ENCODE measurements around the gene PITX3.

The PITX3 gene

GRCh38 chr10:102241444-102242117 is at the start of gene PITX3:
PITX3 (minus strand) TSS chr10:102241512; CDS start chr10:102232080, 9,432 bp downstream.
- peak; percentile 65 for ATAC-seq
- Mint-ChIP-seq H3K4me3 (peak within 1 kb of the TSS; percentile 84 to 86), H3K4me1 (peaks cover 33% of the 10 kb centered on the region), H3K27ac (no peak within 1 kb of the TSS), H3K27me3 (peaks cover 59% of the 10 kb centered on the region), H3K9me3 (no peaks in the 10 kb centered on the region)
- peak; percentile 91 to 92 for DNase-seq

DNA sequence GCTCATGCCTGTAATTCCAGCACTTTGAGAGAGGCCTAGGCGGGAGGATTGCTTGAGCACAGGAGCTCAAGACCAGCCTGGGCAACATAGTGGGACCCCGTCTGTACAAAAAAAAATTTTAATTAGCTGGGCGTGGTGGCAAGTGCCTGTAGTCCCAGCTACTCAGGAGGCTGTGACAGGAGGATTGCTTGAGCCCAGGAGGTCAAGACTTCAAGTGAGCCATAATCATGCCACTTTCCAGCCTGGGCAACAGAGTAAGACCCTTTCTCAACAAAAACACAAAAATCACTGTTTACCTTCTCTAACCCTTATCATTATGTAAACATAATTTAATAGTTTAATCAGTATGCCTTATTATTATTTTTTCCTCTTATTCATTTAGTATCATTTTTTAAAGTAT is 48.5 kb upstream of the PITX3 start:
- DNase-seq (no peak), ATAC-seq (no peak)
- Mint-ChIP-seq H3K27me3 (no peaks in the 10 kb centered on the region), H3K4me1 (peaks cover 39% of the 10 kb centered on the region), H3K4me3 (no peak overlapping the region), H3K27ac (no peak overlapping the region), H3K9me3 (no peaks in the 10 kb centered on the region)

DNA sequence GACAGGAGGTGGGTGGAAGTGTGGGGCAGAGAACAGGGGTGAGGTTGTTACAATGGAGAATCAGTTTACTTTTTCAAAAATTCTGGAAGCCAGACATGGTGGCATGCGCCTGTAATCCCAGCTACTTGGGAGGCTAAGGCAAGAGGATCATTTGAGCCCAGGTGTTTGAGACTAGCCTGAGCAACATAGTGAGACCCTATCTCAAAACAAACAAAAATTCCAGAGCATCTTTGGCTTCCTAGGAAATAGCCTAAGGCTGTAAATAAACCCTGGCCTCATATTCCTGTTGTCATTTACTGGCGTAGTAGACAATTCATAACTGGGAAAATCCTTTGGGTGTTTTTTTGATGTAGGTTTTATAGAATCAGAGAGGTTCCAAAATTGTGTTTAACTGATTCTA is 48.0 kb upstream of the PITX3 start:
- no peaks in the 10 kb centered on the region for H3K9me3 Mint-ChIP-seq
- ATAC-seq: no peak
- H3K4me1 Mint-ChIP-seq: peaks cover 44% of the 10 kb centered on the region

DNA sequence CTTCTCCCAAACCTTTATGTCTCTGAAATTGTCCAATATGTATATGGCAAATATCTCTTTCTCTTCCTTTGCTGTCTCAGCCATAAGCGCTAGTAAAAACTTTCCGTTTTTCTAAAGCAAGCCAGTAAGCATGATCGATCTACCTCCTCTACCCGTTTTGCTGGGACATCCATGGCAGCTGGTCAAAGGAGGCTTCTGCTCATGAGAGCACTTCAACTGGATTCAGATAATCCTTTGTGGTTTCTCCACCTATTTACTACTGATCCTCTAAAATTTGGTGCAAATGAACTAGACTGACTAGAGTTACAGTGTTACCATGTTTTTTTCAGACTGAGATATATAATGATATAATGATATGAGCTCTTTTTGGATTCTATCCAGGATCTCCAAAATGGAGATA is 46.7 kb upstream of the PITX3 start:
- ATAC-seq (no peak), DNase-seq (no peak)
- H3K27ac Mint-ChIP-seq: peak overlapping the region in 1 of 2 donors; percentile 64
- H3K9me3 Mint-ChIP-seq: no peaks in the 10 kb centered on the region
- H3K4me3 Mint-ChIP-seq: no peak overlapping the region
- H3K4me1 Mint-ChIP-seq: peaks cover 58% of the 10 kb centered on the region
- H3K27me3 Mint-ChIP-seq: no peaks in the 10 kb centered on the region

More for the DNA sequence above, 48.0 kb upstream of the PITX3 start:
- no peak overlapping the region for H3K27ac Mint-ChIP-seq
- no peak overlapping the region for H3K4me3 Mint-ChIP-seq
- DNase-seq: no peak
- no peaks in the 10 kb centered on the region for H3K27me3 Mint-ChIP-seq

- H3K4me1 Mint-ChIP-seq: peaks cover 62% of the 10 kb centered on the region
- DNase-seq (peak in 1 of 2 donors; percentile 15), ATAC-seq (peak; percentile 94)
- H3K27ac Mint-ChIP-seq: no peak overlapping the region
- no peak overlapping the region for H3K4me3 Mint-ChIP-seq
- H3K27me3 Mint-ChIP-seq: no peaks in the 10 kb centered on the region
- no peaks in the 10 kb centered on the region for H3K9me3 Mint-ChIP-seq
These were observed 46.2 kb upstream of the PITX3 start for GRCh38 chr10:102287538-102287937.

DNA sequence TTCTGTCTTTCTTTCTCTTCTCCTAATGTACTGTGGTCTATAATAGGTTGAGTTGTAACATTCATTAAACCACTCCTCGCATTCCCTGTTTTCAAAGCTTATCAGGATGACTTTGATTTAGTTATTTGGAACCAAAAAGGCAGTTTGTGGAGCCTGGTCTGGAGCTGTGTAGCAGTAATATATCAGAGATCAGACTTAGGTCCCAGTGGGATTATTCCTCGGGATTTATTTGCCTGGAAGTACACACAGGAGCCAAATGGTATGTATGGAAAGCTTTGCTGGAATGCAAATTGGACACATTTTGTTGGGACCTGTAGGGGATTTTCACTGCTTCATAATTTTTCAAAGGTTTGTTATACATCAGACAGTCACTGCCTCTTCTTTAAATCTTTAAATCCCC is 44.9 kb upstream of the PITX3 start:
- no peak overlapping the region for H3K27ac Mint-ChIP-seq

DNA sequence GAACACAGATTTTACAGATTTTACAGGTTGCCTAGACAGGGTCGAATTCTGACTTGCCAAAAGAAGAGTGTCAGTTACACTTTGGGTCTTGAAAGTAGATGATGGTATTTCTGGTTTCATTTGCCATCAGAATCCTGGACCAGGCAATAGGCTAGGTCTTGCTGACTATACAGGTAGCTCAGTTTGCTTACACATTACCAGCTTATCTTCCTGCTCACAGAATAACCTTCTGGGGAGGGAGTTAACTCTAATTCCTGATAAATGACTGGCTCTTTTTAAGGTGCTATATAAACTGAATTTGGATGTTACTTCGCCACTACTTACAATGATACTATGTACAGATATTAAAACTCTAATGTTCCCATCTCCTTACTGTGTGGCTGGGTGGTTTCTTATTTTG is 43.8 kb upstream of the PITX3 start:
- peaks cover 67% of the 10 kb centered on the region for H3K4me1 Mint-ChIP-seq
- no peak overlapping the region for H3K4me3 Mint-ChIP-seq
- no peak overlapping the region for H3K27ac Mint-ChIP-seq
- DNase-seq: no peak
- H3K27me3 Mint-ChIP-seq: no peaks in the 10 kb centered on the region
- ATAC-seq: peak; percentile 54
- no peaks in the 10 kb centered on the region for H3K9me3 Mint-ChIP-seq

More for the DNA sequence above, 44.9 kb upstream of the PITX3 start:
- no peaks in the 10 kb centered on the region for H3K9me3 Mint-ChIP-seq
- DNase-seq (no peak), ATAC-seq (no peak)
- H3K4me1 Mint-ChIP-seq: peaks cover 61% of the 10 kb centered on the region
- no peak overlapping the region for H3K4me3 Mint-ChIP-seq
- H3K27me3 Mint-ChIP-seq: no peaks in the 10 kb centered on the region

DNA sequence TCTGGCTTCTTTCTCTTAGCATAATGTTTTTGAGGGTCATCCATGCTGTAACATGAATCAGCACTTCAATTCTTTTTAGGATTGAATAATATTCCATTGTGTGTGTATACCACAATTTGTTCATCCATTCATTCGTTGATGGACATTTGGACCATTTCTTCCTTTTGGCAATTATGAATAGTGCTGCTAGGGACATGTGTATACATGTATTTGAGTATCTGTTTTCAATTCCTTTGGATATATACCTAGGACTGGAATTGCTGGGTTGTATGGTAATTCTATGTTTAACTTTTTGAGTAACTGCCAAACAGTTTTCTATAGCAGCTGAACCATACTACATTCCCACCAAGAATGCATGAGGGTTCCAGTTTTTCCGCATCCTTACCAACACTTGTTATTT is 43.2 kb upstream of the PITX3 start:
- H3K27ac Mint-ChIP-seq: no peak overlapping the region
- no peak for ATAC-seq
- no peaks in the 10 kb centered on the region for H3K27me3 Mint-ChIP-seq
- no peaks in the 10 kb centered on the region for H3K9me3 Mint-ChIP-seq
- no peak overlapping the region for H3K4me3 Mint-ChIP-seq
- no peak for DNase-seq
- H3K4me1 Mint-ChIP-seq: peaks cover 73% of the 10 kb centered on the region

GRCh38 chr10:102283890-102284289 is 42.6 kb upstream of the PITX3 start:
- H3K27ac Mint-ChIP-seq: no peak overlapping the region
- no peak overlapping the region for H3K4me3 Mint-ChIP-seq
- H3K4me1 Mint-ChIP-seq: peaks cover 73% of the 10 kb centered on the region
- H3K27me3 Mint-ChIP-seq: no peaks in the 10 kb centered on the region
- no peaks in the 10 kb centered on the region for H3K9me3 Mint-ChIP-seq
- ATAC-seq (no peak), DNase-seq (no peak)

- Mint-ChIP-seq H3K4me1 (peaks cover 73% of the 10 kb centered on the region), H3K27ac (peak overlapping the region in 1 of 2 donors; percentile 59), H3K27me3 (no peaks in the 10 kb centered on the region), H3K9me3 (no peaks in the 10 kb centered on the region), H3K4me3 (peak overlapping the region; percentile 7 to 23)
- DNase-seq: no peak
- ATAC-seq: no peak
These were observed 42.2 kb upstream of the PITX3 start for GRCh38 chr10:102283488-102283887.

DNA sequence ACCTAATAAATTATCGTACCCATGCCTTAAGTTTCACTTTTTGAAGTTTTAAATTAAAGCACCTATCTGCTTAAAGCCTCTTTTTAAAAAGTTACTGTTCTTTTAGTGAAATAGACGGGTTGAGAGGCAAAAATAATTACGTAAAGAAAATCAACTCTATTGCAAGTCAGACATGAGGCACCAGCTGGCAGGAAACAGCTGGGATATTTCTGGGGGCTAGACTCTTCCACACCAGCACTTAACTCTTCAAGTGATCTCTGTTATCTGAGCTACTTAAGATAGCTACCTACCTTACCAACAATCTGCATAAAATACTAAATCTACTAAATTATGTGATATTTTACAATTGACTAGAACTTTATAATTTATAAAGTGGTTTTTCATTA is 39.8 kb upstream of the PITX3 start:
- Mint-ChIP-seq H3K27me3 (no peaks in the 10 kb centered on the region), H3K4me1 (peaks cover 53% of the 10 kb centered on the region), H3K9me3 (no peaks in the 10 kb centered on the region), H3K27ac (peak overlapping the region in 1 of 2 donors; percentile 14), H3K4me3 (peak overlapping the region in 1 of 2 donors; percentile 51)
- DNase-seq (no peak), ATAC-seq (no peak)

DNA sequence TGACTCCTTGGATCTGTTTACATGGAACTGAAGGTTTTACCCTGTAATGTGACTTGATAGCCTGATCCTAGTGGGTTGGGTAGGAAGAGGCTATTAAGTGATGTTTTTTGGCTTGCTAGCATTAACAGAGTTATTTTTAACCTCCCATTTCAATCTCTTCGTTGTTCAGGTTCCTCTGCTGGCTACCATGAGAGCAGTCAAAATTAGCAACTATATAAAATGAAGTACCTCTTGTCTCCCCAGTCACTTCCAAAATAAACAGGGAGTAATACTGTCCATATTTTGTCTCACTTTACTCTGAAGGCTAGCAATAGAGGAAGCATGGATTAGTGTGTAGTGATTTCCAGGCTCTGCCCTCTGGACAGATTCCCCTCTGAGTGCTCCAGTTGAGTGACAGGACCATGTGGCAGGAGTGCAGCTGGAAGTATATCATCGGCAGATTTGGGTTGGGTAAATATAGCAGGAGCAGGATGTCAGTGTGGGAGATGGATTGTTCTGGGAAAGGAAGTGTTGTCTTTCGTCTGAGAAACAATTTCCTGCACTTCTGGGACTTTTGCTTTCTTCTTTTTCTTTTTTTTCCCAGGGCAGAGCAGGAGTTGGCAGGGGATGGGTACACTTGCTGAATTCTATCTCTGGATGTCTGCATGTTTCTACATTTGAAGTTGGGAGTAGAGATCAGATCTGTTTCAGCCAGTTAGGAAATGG is 39.2 kb upstream of the PITX3 start:
- H3K4me1 Mint-ChIP-seq: peaks cover 48% of the 10 kb centered on the region
- no peaks in the 10 kb centered on the region for H3K9me3 Mint-ChIP-seq
- peak overlapping the region; percentile 14 to 85 for H3K27ac Mint-ChIP-seq
- ATAC-seq (no peak), DNase-seq (no peak)
- peak overlapping the region; percentile 51 to 66 for H3K4me3 Mint-ChIP-seq
- H3K27me3 Mint-ChIP-seq: no peaks in the 10 kb centered on the region

DNA sequence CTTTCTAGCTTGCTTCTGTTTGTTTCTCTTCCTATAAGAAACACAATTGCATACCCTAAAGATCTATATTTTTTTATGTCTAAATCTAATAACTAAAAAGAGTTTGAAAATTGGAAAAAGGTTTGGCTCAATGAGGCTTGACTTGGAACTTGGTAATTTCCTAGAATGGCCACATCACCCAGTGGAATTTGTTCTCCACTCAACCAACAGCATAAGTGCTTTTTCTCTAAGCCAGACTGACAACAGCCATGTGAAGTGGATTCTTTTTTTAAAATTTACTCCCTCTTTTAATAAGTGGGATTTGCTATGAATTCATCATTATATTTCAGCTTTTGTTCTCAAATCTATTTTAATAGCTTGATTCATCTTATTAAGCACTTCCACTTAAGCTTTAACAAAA is 37.8 kb upstream of the PITX3 start:
- ATAC-seq: no peak
- DNase-seq: no peak
- H3K4me1 Mint-ChIP-seq: peaks cover 33% of the 10 kb centered on the region
- no peak overlapping the region for H3K27ac Mint-ChIP-seq
- no peak overlapping the region for H3K4me3 Mint-ChIP-seq
- no peaks in the 10 kb centered on the region for H3K9me3 Mint-ChIP-seq
- H3K27me3 Mint-ChIP-seq: no peaks in the 10 kb centered on the region

GRCh38 chr10:102275343-102275742 is 34.0 kb upstream of the PITX3 start:
- DNase-seq (no peak), ATAC-seq (no peak)
- H3K4me3 Mint-ChIP-seq: no peak overlapping the region
- H3K4me1 Mint-ChIP-seq: peaks cover 26% of the 10 kb centered on the region
- no peaks in the 10 kb centered on the region for H3K27me3 Mint-ChIP-seq
- no peak overlapping the region for H3K27ac Mint-ChIP-seq
- no peaks in the 10 kb centered on the region for H3K9me3 Mint-ChIP-seq

- DNase-seq (no peak), ATAC-seq (no peak)
- peaks cover 18% of the 10 kb centered on the region for H3K4me1 Mint-ChIP-seq
- H3K27me3 Mint-ChIP-seq: no peaks in the 10 kb centered on the region
- H3K27ac Mint-ChIP-seq: no peak overlapping the region
- no peak overlapping the region for H3K4me3 Mint-ChIP-seq
- no peaks in the 10 kb centered on the region for H3K9me3 Mint-ChIP-seq
These were observed 32.8 kb upstream of the PITX3 start for GRCh38 chr10:102274062-102274461.

DNA sequence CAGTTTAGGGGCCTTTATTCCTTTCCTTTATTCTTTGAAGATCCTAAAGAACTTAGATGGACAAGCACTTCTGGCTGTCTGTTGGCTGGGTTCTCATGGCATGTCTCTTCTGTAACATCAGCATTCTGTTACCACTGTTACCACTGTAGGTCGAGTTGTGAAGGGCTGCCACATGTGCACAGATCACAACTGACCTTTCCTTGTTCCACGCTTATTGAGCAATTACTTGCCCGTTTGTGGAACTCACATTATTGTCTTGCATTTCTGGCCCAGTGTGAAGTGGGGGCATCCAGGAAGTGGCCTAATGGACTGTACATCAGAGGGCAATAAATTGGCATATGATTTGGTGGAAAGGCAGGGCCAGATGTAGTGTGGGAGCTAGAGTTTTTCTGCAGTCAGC is 27.7 kb upstream of the PITX3 start:
- DNase-seq: no peak
- no peak overlapping the region for H3K27ac Mint-ChIP-seq
- H3K4me3 Mint-ChIP-seq: no peak overlapping the region
- H3K4me1 Mint-ChIP-seq: peaks cover 50% of the 10 kb centered on the region
- no peaks in the 10 kb centered on the region for H3K27me3 Mint-ChIP-seq
- no peak for ATAC-seq
- no peaks in the 10 kb centered on the region for H3K9me3 Mint-ChIP-seq

All from stimulated activated naive CD8-positive, alpha-beta T cell treated with anti-CD3 and anti-CD28 coated beads, Interleukin-15, amount 100 ng/mL, for 72 hours (primary cell).